HG02943 (cell line): ENCODE results near the gene FRMD4A.

Source experiments
- ATAC-seq: cut with Tn5 transposase; IDR thresholded peaks from one replicate; pipeline ENCODE4 v1.9.1; 2021; ENCODE audit warnings: mild to moderate bottlenecking, low read depth, moderate library complexity; ENCODE audit not compliant: unreplicated experiment

Gene FRMD4A

GRCh38 chr10:13998163-13998835 is 332.4 kb downstream of the FRMD4A start:
- no peak for ATAC-seq

- no peak for ATAC-seq
These were observed 333.1 kb downstream of the FRMD4A start for GRCh38 chr10:13997650-13998049.

GRCh38 chr10:13994932-13995331 is 335.8 kb downstream of the FRMD4A start:
- ATAC-seq: no peak

GRCh38 chr10:13993673-13994089 is 337.0 kb downstream of the FRMD4A start:
- no peak for ATAC-seq

GRCh38 chr10:13993169-13993568 is 337.6 kb downstream of the FRMD4A start:
- no peak for ATAC-seq

- no peak for ATAC-seq
These were observed 339.4 kb downstream of the FRMD4A start for GRCh38 chr10:13991353-13991752.

- ATAC-seq: no peak
These were observed 339.8 kb downstream of the FRMD4A start for GRCh38 chr10:13990946-13991345.

- no peak for ATAC-seq
These were observed 340.3 kb downstream of the FRMD4A start for GRCh38 chr10:13990392-13990805.

- ATAC-seq: no peak
These were observed 341.1 kb downstream of the FRMD4A start for GRCh38 chr10:13989616-13990015.

- ATAC-seq: no peak
These were observed 343.3 kb downstream of the FRMD4A start for GRCh38 chr10:13987446-13987845.

- no peak for ATAC-seq
These were observed 346.0 kb downstream of the FRMD4A start for GRCh38 chr10:13984647-13985155.

- no peak for ATAC-seq
These were observed 347.7 kb downstream of the FRMD4A start for GRCh38 chr10:13983035-13983434.

GRCh38 chr10:13978533-13979115 is 352.1 kb downstream of the FRMD4A start:
- no peak for ATAC-seq

- ATAC-seq: no peak
These were observed 352.7 kb downstream of the FRMD4A start for GRCh38 chr10:13977861-13978532.

- ATAC-seq: no peak
These were observed 357.0 kb downstream of the FRMD4A start for GRCh38 chr10:13973742-13974141.

GRCh38 chr10:13972609-13973008 is 358.1 kb downstream of the FRMD4A start:
- ATAC-seq: no peak

- ATAC-seq: no peak
These were observed 358.9 kb downstream of the FRMD4A start for GRCh38 chr10:13971601-13972475.

- no peak for ATAC-seq
These were observed 359.8 kb downstream of the FRMD4A start for GRCh38 chr10:13970957-13971353.

- no peak for ATAC-seq
These were observed 360.3 kb downstream of the FRMD4A start for GRCh38 chr10:13970236-13970956.

- ATAC-seq: no peak
These were observed 361.0 kb downstream of the FRMD4A start for GRCh38 chr10:13969792-13970140.
